ENCODE results near the gene CFAP52.
A peak's percentile ranks its signal among the peaks of the same experiment; 100 is the strongest.
"Not testable (repeated sequence)": the region's sequence is repeated elsewhere in the genome, so short reads cannot be mapped to it uniquely, and the experiment has no call there.

DNA sequence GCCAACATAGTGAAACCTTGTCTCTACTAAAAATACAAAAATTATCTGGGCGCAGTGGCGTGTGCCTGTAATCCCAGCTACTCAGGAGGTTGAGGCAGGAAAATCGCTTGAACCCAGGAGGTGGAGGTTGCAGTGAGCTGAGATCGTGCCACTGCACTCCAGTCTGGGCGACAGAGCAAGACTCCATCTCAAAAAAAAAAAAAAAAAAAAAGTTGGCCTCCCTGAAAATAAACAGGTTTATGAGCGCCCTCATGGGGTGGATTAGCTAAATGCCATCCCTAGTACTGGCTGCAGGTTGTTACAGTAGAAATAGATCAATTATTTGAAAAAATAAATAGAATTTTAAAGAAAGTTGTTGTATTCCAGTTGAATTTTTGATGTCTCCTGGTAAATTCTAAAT, 21.7 kb upstream of the CFAP52 start:
- TF ChIP-seq, protein P1, sequence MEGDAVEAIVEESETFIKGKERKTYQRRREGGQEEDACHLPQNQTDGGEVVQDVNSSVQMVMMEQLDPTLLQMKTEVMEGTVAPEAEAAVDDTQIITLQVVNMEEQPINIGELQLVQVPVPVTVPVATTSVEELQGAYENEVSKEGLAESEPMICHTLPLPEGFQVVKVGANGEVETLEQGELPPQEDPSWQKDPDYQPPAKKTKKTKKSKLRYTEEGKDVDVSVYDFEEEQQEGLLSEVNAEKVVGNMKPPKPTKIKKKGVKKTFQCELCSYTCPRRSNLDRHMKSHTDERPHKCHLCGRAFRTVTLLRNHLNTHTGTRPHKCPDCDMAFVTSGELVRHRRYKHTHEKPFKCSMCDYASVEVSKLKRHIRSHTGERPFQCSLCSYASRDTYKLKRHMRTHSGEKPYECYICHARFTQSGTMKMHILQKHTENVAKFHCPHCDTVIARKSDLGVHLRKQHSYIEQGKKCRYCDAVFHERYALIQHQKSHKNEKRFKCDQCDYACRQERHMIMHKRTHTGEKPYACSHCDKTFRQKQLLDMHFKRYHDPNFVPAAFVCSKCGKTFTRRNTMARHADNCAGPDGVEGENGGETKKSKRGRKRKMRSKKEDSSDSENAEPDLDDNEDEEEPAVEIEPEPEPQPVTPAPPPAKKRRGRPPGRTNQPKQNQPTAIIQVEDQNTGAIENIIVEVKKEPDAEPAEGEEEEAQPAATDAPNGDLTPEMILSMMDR (IDR thresholded peaks at IDR 0.05): peak in 3 of 6 experiments; percentile 14 to 41 (median 40)
- TF ChIP-seq POLR2A (IDR thresholded peaks at IDR 0.05): not testable (repeated sequence)
